Sigmoid colon (tissue), 4 donors: ENCODE measurements around the gene EFEMP2.

Experiments used
- POLR2A ChIP-seq, 2 donors: fragments of 450-650 bp; IDR thresholded peaks; one replicate each; pipeline ENCODE4 v1.6.1; 2016; ENCODE audit warnings: antibody characterized with exemption in 2 of 2, mild to moderate bottlenecking in 2 of 2, moderate library complexity in 2 of 2
- POLR2AphosphoS5 ChIP-seq, 4 donors: sonication (generic); formaldehyde crosslinking; IDR thresholded peaks; one replicate each; pipeline ENCODE4 v1.6.1; 2017; ENCODE audit warnings: antibody characterized with exemption in 4 of 4
- TF ChIP-seq, protein P1 (sequence below), 4 experiments: fragments of 450-650 bp in 3 of 4; fragments of 200-600 bp in 1 of 4; IDR thresholded peaks; one replicate each; pipeline ENCODE4 v1.5.1; 2016 to 2019; ENCODE audit warnings: antibody characterized with exemption in 4 of 4, mild to moderate bottlenecking in 3 of 4, moderate library complexity in 2 of 4

- TF ChIP-seq, protein P1, sequence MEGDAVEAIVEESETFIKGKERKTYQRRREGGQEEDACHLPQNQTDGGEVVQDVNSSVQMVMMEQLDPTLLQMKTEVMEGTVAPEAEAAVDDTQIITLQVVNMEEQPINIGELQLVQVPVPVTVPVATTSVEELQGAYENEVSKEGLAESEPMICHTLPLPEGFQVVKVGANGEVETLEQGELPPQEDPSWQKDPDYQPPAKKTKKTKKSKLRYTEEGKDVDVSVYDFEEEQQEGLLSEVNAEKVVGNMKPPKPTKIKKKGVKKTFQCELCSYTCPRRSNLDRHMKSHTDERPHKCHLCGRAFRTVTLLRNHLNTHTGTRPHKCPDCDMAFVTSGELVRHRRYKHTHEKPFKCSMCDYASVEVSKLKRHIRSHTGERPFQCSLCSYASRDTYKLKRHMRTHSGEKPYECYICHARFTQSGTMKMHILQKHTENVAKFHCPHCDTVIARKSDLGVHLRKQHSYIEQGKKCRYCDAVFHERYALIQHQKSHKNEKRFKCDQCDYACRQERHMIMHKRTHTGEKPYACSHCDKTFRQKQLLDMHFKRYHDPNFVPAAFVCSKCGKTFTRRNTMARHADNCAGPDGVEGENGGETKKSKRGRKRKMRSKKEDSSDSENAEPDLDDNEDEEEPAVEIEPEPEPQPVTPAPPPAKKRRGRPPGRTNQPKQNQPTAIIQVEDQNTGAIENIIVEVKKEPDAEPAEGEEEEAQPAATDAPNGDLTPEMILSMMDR (IDR thresholded peaks at IDR 0.05), result no peak
- no peak for TF ChIP-seq POLR2A (IDR thresholded peaks at IDR 0.05)
- TF ChIP-seq POLR2AphosphoS5 (IDR thresholded peaks at IDR 0.05), result no peak
Measured at GRCh38 chr11:65896034-65896999, 23.7 kb upstream of the EFEMP2 start.
